UCSD-AML1 (cell line): ENCODE results near the gene OCSTAMP.

ENCODE experiments used
- DNase-seq: peaks from one replicate; lab custom pipeline; 2025; ENCODE audit not compliant: unreplicated experiment; lab: John Stamatoyannopoulos, UW

Gene OCSTAMP

GRCh38 chr20:46520976-46521579 is 29.4 kb downstream of the OCSTAMP start:
- peak; percentile 55 for DNase-seq

DNA sequence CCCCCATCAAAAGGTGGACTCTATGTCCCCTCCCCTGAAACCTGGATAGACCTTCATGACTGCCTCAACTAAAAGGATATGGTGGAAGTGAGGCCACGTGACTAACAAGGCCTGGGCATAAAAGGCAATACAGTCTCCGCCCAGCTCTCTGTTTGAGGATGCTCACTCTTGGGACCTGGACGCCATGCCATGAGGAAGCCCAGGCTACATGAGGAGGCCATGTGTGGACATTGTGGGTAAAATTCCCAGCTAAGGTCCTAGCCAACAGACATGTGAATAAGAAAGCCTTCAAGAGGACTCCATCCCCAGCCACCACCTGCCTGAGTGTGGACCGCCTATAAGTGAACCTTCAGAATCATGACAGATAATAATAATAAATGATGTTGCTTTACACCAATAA is 29.9 kb downstream of the OCSTAMP start:
- DNase-seq: no peak

DNA sequence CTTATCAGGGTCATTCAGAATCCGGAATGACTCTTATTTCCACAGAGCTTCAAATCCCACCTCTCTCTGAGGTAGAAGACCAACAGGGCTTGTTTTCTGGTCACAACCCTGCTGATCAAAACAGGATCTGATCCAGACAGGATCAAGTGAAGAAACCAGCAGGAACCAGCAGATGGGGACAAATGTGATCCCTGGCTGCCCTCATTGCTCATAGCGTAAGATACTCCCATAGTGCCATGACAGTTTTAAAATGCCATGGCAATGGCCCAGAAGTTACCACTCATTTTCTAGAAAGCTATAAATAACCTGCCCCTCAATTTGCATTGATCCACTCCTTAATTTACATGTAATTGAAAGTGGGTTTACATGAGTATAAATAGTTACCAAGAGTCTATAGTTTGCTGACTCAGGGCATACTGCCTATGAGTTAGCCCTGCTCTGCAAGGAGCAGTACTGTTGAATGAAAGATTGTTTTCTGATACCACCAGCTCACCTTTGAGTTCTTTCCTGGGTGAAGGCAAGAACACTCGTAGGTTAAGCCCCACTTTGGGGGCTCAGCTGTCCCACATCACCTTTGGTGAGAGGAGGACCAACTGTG is 30.9 kb downstream of the OCSTAMP start:
- DNase-seq: no peak

DNA sequence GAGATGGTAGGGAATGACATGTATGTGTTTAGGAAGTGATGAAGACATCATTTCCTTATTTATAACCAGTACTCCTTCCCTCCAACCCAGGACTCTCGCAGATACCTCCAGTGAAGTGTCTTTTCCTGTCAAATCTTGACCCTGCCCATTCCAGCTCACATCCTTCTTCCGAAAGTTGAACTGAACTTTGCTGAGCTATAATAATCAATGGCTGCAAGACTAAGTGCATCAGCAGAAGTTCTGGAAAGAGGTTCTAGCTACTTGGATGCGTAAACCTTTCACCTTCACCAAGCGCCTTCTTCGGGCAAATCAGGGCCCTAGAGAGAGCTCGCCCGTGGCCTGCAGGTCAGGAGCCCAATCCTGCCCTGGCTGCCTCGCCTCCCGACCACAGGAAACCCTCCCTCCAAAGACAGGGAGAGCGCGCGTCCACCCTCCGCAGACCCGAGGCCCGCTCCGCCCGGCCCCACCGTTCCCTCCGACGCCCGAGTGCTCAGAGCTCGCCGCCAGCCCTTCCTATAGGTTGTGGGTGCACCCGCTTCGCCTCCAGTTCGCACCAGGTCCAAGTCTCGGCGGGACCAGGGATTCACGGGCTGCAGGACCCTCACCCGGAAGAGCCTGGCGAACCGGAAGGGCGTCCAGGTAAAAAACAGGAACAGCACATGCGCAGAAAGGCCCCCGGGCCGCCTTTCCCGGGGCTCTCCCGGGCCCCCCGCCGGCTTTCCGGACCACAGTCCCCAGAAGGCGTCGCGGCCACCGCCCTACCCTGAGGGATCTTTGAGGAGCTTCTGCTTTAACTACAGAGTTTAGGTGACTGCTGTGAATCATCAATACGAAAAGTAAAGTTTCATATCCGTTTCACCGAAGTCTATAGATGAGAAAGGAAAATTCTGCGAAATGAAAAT is 37.3 kb downstream of the OCSTAMP start, which contains the start of gene ZNF334:
ZNF334 (minus strand) TSS at position 617 of the 902 bp plus-strand sequence. CDS start 1,457 bp downstream, outside the sequence.
- DNase-seq: no peak

GRCh38 chr20:46509523-46509922 is 40.9 kb downstream of the OCSTAMP start:
- peak; percentile 51 for DNase-seq

DNA sequence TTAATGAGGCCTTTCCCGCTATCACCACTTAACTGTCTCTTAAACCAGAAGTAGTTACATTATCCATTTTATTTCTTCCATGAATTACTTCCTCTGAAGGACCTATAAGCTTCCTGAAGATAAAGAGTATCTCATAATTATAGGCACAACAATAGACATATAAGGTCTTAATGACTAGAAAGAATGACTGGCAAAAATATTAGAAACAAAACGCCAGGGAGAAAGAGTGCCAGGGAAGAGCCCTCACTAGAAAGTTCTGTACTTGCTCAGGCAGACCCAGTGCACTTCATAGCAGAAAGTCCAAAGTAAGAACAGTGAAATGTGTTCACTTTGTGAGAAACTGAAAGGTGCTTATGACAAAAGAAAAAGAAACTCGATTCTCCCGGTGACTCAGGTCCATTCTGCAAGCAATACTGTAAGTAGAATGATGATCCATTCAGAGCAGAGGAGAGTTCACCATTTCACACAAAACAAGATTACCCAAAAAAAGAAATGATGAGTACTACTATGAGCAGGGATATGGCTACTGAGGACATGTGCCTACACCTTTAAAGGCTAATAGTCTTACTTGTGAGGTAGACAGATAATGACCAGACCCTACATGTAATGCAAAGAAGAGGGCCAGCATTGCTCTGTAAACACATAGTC is 42.6 kb downstream of the OCSTAMP start:
- no peak for DNase-seq

DNA sequence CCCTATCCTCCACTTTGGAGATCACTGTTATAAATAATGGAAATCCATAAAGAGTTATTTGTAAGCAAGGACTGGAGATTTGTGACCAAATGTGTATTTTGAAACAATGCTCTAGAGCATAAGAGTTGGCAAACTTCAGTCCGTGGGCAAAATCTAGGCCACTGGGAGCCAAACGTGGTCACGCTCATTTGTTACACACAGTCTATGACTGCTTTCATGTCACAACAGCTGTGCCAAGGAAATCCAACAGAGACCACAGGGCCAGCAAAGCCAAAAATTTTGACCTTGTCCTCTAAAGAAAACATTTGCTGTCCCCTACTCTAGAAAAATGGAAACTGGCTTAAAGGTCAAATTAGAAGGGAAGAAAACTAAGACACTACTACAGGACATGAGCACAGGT is 44.9 kb downstream of the OCSTAMP start:
- no peak for DNase-seq

DNA sequence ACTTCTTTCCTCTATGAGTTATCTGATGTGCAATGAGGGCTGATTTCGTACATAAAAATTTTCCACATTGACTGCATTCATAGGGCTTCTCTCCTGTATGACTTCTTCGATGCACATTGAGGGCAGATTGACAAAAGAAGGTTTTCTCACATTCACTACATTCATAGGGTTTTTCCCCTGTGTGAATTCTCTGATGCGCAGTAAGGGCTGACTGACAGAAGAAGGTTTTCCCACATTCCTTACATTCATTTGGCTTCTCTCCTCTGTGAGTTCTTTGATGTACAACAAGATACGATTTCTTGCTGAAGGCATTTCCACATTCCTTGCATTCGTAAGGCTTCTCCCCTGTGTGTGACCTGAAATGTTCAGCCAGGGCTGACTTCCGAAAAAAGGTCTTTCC is 48.5 kb downstream of the OCSTAMP start:
- DNase-seq: no peak

GRCh38 chr20:46501337-46501942 is 49.0 kb downstream of the OCSTAMP start:
- DNase-seq: no peak

GRCh38 chr20:46494077-46494476 is 56.4 kb downstream of the OCSTAMP start:
- no peak for DNase-seq

DNA sequence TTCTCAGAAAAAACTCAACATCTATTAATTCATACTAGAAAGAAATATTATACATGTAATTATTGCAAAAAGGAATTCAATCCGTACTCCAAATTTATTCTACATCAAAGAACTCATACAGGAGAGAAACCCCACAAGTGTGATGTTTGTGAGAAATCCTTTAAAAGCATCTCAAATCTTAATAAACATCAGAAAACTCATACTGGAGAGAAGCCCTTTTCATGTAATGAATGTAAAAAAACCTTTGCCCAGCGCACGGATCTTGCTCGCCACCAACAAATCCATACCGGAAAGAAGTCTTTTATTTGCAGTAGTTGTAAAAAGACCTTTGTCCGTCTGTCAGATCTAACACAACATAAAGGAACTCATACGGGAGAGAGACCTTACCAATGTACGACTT is 59.1 kb downstream of the OCSTAMP start:
- no peak for DNase-seq
